Measurements from ENCODE around the gene FSHR. TPM values are rescaled to one million over a fixed set of nuclear protein-coding genes. Genes with fewer than 3 reads are reported as not detected.

The FSHR gene
- polyA plus RNA-seq, 1 donor (not counting 4 experiments of a cell fraction or from before 2014, with no cell fraction given) = not detected

DNA sequence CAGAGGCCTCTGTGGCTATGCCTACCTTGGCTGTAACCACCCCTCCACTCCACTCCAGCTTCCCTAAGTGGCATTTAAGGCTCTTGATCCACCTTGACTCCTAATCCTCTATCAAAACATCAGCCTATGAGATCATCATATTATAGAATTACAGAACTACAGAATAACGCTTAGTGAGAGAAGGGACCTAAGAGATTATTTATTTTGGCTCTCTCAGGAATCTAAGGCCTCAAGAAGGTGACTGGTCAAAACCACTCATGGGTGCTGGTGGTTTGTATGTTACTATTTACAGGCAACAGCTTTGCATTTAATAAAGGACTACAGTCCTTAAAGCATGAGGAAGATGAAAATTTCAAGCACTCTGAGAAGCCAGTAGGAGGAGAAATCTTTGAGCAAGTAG is 118.8 kb downstream of the FSHR start:
- Histone ChIP-seq H3K36me3 (ENCODE audit: control insufficient read depth in 2 of 2, extremely low read depth in 1 of 2, insufficient read depth in 2 of 2, low read length in 2 of 2) (no peaks in the 10 kb centered on the region), H3K4me1 (ENCODE audit: control insufficient read depth, extremely low read depth, insufficient read depth, low read length) (no peaks in the 10 kb centered on the region), H3K4me3 (ENCODE audit: control insufficient read depth in 2 of 3, extremely low read depth in 1 of 3, insufficient read depth in 2 of 3, low read depth in 1 of 3, low read length in 3 of 3) (no peak overlapping the region), H3K4me2 (ENCODE audit: control insufficient read depth, extremely low read depth, insufficient read depth, low read depth, low read length) (no peak overlapping the region), H4K20me1 (ENCODE audit: control insufficient read depth, extremely low read depth, insufficient read depth, low read length) (no peaks in the 10 kb centered on the region), H3K27ac (ENCODE audit: control insufficient read depth, insufficient read depth, low read length) (no peak overlapping the region), H3K9me3 (ENCODE audit: control insufficient read depth, low read depth, low read length) (no peaks in the 10 kb centered on the region), H3K79me2 (ENCODE audit: control insufficient read depth, insufficient read depth, low read length) (no peaks in the 10 kb centered on the region), H3K9ac (ENCODE audit: control insufficient read depth, extremely low read depth, insufficient read depth, low read length) (no peak overlapping the region), H2AFZ (ENCODE audit: control insufficient read depth, low read length) (no peak overlapping the region), H3K27me3 (ENCODE audit: control insufficient read depth, extremely low read depth, insufficient read depth, low read length) (no peaks in the 10 kb centered on the region), H3K9me1 (ENCODE audit: control insufficient read depth, extremely low read depth, insufficient read depth, low read length) (no peaks in the 10 kb centered on the region)
- no peak for DNase-seq (ENCODE audit: low read depth, low spot score)
- FAIRE-seq = no peak
- TF ChIP-seq EZH2 (IDR thresholded peaks at IDR 0.05; ENCODE audit: low read length) = no peak
- TF ChIP-seq, protein P1, sequence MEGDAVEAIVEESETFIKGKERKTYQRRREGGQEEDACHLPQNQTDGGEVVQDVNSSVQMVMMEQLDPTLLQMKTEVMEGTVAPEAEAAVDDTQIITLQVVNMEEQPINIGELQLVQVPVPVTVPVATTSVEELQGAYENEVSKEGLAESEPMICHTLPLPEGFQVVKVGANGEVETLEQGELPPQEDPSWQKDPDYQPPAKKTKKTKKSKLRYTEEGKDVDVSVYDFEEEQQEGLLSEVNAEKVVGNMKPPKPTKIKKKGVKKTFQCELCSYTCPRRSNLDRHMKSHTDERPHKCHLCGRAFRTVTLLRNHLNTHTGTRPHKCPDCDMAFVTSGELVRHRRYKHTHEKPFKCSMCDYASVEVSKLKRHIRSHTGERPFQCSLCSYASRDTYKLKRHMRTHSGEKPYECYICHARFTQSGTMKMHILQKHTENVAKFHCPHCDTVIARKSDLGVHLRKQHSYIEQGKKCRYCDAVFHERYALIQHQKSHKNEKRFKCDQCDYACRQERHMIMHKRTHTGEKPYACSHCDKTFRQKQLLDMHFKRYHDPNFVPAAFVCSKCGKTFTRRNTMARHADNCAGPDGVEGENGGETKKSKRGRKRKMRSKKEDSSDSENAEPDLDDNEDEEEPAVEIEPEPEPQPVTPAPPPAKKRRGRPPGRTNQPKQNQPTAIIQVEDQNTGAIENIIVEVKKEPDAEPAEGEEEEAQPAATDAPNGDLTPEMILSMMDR (optimal IDR thresholded peaks at IDR 0.05 in 1 of 3, IDR thresholded peaks at IDR 0.05 in 1 of 3, conservative IDR thresholded peaks at IDR 0.05 in 1 of 3; ENCODE audit: extremely low read depth in 1 of 3, insufficient read depth in 2 of 3, low read length in 3 of 3) = no peak
- dilution Hi-C loops (cut with MboI; ENCODE audit: extremely low pct_ligation_motif_present, low sequenced_read_pairs) = no loop called here

DNA sequence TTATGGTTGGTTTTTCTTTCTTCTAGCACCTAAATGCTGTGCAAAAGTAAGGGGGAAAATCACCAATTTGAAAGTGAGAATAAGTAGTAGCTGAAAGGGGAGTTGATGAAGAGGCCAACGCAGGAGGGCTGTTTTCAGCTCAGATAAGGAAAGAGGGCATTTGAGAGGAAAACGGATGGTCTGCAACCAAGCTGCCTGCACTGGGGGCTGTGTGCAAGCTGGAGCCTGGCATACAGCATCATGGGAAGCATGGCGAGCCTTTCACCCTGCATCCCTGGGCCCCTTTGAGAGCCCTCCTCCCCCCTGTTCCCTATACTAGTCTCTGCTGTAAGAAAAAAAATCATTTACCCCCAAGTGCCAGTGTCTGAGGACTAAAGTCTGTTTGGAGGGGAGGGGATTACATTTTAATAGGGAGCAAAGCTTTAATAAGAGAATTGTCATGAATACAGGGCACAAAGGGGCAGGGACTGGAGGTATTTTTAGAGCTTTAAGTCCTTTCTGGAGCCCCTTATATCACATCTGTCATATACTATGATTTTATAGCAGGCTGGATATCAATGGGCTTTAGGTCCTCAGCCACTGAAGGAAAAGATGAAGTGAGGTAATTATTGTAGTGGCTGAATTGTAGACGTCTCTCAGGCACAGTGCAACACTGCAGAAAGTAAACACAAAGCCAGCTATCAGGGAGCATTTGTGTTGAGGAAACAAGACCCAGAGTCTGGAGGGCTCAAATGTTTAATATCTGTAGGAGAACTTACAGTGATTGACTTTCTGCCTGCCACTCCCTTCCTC is 120.7 kb downstream of the FSHR start:
- TF ChIP-seq, protein P1 (optimal IDR thresholded peaks at IDR 0.05 in 1 of 3, IDR thresholded peaks at IDR 0.05 in 1 of 3, conservative IDR thresholded peaks at IDR 0.05 in 1 of 3; ENCODE audit: extremely low read depth in 1 of 3, insufficient read depth in 2 of 3, low read length in 3 of 3) = no peak
- TF ChIP-seq EZH2 (IDR thresholded peaks at IDR 0.05; ENCODE audit: low read length) = no peak
- H3K9ac ChIP-seq (ENCODE audit: control insufficient read depth, extremely low read depth, insufficient read depth, low read length) = no peak overlapping the region
- no peak overlapping the region for H3K27ac ChIP-seq (ENCODE audit: control insufficient read depth, insufficient read depth, low read length)
- no peaks in the 10 kb centered on the region for H3K27me3 ChIP-seq (ENCODE audit: control insufficient read depth, extremely low read depth, insufficient read depth, low read length)
- H3K9me3 ChIP-seq (ENCODE audit: control insufficient read depth, low read depth, low read length) = no peaks in the 10 kb centered on the region
- H3K4me1 ChIP-seq (ENCODE audit: control insufficient read depth, extremely low read depth, insufficient read depth, low read length) = no peaks in the 10 kb centered on the region
- no peak overlapping the region for H2AFZ ChIP-seq (ENCODE audit: control insufficient read depth, low read length)
- no peaks in the 10 kb centered on the region for H3K36me3 ChIP-seq (ENCODE audit: control insufficient read depth in 2 of 2, extremely low read depth in 1 of 2, insufficient read depth in 2 of 2, low read length in 2 of 2)
- no peaks in the 10 kb centered on the region for H3K9me1 ChIP-seq (ENCODE audit: control insufficient read depth, extremely low read depth, insufficient read depth, low read length)
- dilution Hi-C loops (cut with MboI; ENCODE audit: extremely low pct_ligation_motif_present, low sequenced_read_pairs) = no loop called here
- FAIRE-seq (no peak), DNase-seq (ENCODE audit: low read depth, low spot score) (no peak)
- no peaks in the 10 kb centered on the region for H3K79me2 ChIP-seq (ENCODE audit: control insufficient read depth, insufficient read depth, low read length)
- H3K4me3 ChIP-seq (ENCODE audit: control insufficient read depth in 2 of 3, extremely low read depth in 1 of 3, insufficient read depth in 2 of 3, low read depth in 1 of 3, low read length in 3 of 3) = no peak overlapping the region
- H4K20me1 ChIP-seq (ENCODE audit: control insufficient read depth, extremely low read depth, insufficient read depth, low read length) = no peaks in the 10 kb centered on the region
- no peak overlapping the region for H3K4me2 ChIP-seq (ENCODE audit: control insufficient read depth, extremely low read depth, insufficient read depth, low read depth, low read length)
